Astrocyte (in vitro differentiated cells and primary cell): ENCODE measurements around the gene VRK1.

Experiments used
- CTCF ChIP-seq: IDR thresholded peaks from 2 replicates; pipeline ENCODE4 v1.5.1; 2011; ENCODE audit warnings: low read depth, mild to moderate bottlenecking, inconsistent platforms, low read length, moderate library complexity; ENCODE audit not compliant: insufficient read depth
- EZH2 ChIP-seq: IDR thresholded peaks from 2 replicates; pipeline ENCODE4 v1.6.1; 2012; ENCODE audit warnings: mild to moderate bottlenecking, low read length, inconsistent platforms; ENCODE audit not compliant: insufficient read depth

GRCh38 chr14:96780500-96780899 is 16.7 kb upstream of the VRK1 start:
- no peak for TF ChIP-seq CTCF
- TF ChIP-seq EZH2 = no peak
